AG04449 (cell line): ENCODE measurements around the gene SSTR4.

ENCODE experiments used
- CTCF ChIA-PET: fragments of 350-600 bp; formaldehyde crosslinking; extraction: SDS; loops from one replicate; lab custom pipeline; 2021; ENCODE audit warnings: antibody characterized with exemption; lab: Yijun Ruan, JAX
- POLR2A ChIA-PET: fragments of 400-600, 350-600 bp; formaldehyde crosslinking; extraction: SDS; loops from one replicate; lab custom pipeline; 2020; ENCODE audit warnings: antibody characterized with exemption, inconsistent platforms; lab: Yijun Ruan, JAX
- DNase-seq: peaks from one replicate; pipeline ENCODE4 v3.0.0-alpha.2; 2010; ENCODE audit warnings: low read depth, low spot score
- H3K4me3 ChIP-seq: 2 replicates; pipeline ENCODE4 v1.5.1; 2011; ENCODE audit warnings: low read depth, mild to moderate bottlenecking, control low read depth, low read length
- CTCF ChIP-seq: IDR thresholded peaks from one replicate; pipeline ENCODE4 v1.5.1; 2011; ENCODE audit warnings: mild to moderate bottlenecking, moderate library complexity, low read length, control low read depth, inconsistent platforms; ENCODE audit not compliant: insufficient read depth; ENCODE audit errors: missing control alignments

SSTR4 gene

GRCh38 chr20:23013429-23013828, 21.7 kb upstream of the SSTR4 start:
- H3K4me3 ChIP-seq = no peak overlapping the region
- TF ChIP-seq CTCF = no peak
- POLR2A ChIA-PET = no interaction called here
- DNase-seq = no peak
- CTCF ChIA-PET = no interaction called here

DNA sequence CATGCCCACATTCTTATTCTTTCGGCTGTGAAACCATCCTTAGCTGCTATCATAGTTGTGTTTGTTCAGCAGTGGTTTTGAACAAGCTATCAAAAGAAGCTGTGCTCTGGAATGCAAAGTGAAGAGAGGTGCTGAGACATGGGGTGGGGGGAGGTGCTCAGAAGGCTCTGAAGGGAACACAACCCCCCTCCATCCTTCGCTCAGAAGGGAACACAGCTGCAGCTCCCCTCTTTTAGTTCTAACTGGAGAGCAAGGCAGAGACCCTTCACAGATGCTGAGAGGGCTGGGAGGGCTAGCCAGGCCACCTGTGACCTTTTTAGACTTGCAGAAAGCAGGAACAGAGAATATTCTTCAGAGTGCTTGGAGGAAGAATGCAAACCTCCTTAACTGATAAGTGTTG, 17.6 kb upstream of the SSTR4 start:
- no peak for DNase-seq
- POLR2A ChIA-PET = no interaction called here
- TF ChIP-seq CTCF = no peak
- CTCF ChIA-PET = interaction anchor here (1.2 kb wide), 1 partner anchor 323 kb away, joined by 3 read pairs; no protein-coding TSS in a partner anchor
- H3K4me3 ChIP-seq = no peak overlapping the region

DNA sequence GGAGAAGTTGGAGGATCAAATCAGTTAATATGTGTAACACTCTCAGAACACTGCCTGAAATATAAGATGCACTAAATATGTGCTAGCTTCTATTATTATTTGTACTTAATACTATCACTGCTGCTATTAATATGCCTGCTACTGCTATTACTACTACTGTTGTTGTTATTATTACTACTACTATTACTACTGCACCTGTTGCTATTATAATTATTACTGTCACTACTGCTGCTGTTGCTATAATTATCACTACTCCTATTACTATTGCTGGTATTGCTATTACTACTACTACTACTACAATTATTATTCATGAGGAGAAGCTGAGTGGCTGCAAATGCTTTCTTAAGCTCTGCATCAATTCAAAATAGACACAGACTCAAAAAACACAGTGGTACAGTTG, 16.7 kb upstream of the SSTR4 start:
- ChIA-PET CTCF (interaction anchor here (1.9 kb wide), 1 partner anchor 326 kb away, joined by 4 read pairs; no protein-coding TSS in a partner anchor), POLR2A (no interaction called here)
- no peak overlapping the region for H3K4me3 ChIP-seq
- no peak for DNase-seq
- TF ChIP-seq CTCF = no peak

DNA sequence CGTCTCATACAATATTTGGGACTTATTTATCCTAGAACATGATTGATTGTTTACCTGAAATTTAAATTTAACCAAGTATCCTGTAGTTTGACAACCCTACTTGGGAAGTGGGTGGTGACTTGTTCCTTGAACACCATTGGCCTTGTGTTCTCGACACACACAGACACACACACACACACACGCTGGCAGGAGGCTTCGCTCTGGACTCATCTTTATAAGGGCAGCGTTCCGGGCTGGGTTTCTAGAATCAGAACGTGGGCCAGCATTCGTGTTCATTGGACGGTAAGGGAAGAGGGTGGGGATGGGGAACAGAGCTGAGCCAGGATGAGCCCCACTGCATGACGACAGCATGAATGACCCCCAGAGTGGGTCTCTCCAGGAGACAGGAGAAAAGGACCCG, 16.2 kb upstream of the SSTR4 start:
- DNase-seq = no peak
- ChIA-PET CTCF (interaction anchor here (1.4 to 1.9 kb wide), 2 partner anchors 216 to 327 kb away, joined by 4 read pairs; no protein-coding TSS in a partner anchor), POLR2A (no interaction called here)
- H3K4me3 ChIP-seq = no peak overlapping the region
- no peak for TF ChIP-seq CTCF

GRCh38 chr20:23019403-23019802, 15.7 kb upstream of the SSTR4 start:
- TF ChIP-seq CTCF = no peak
- CTCF ChIA-PET = interaction anchor here (1.4 to 1.9 kb wide), 2 partner anchors 215 to 327 kb away, joined by 4 read pairs; no protein-coding TSS in a partner anchor
- no peak for DNase-seq
- POLR2A ChIA-PET = no interaction called here
- no peak overlapping the region for H3K4me3 ChIP-seq

GRCh38 chr20:23020230-23021018, 14.7 kb upstream of the SSTR4 start:
- no peak for TF ChIP-seq CTCF
- ChIA-PET POLR2A (no interaction called here), CTCF (interaction anchor here (0.7 to 1.4 kb wide), 2 partner anchors 214 to 328 kb away, joined by 3 to 4 read pairs; no protein-coding TSS in a partner anchor)
- no peak for DNase-seq
- H3K4me3 ChIP-seq = no peak overlapping the region
